Measurements from ENCODE around the gene PCNX3. TPM values are rescaled to one million over a fixed set of nuclear protein-coding genes. Genes with fewer than 3 reads are reported as not detected.

The PCNX3 gene
- total and polyA plus RNA-seq, 10 of the 15 experiments (the other 5 are each of a cell fraction or from before 2014, with no cell fraction given), result 0.03 to 46.6 (median 8.4) TPM

DNA sequence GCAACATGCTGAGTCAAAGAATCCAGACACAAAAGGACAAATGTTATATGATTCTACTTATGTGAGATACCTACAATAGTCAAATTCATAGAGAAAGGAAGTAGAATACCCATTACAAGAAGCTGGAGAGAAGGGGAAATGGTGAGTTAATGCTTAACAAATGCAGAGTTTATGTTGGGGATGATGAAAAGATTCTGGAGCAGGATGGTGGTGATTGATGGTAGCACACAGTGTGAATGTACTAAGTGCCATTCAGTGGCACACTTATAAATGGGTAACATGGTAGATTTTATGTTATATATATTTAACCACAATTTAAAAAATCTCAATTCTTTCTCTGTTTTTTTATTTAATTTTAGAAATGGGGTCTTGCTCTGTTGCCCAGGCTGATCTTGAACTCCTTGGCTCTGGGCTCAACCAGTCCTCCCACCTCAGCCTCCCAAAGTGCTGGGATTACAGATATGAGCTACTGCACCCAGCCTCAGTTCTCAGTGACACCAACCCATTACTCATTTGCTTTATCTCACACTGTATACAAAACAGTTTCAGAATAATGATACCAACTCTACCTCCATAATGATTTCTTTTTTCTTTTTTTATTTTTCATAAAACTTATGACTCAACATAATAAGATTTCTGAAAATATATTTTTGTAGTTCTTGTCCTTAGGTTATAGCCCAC lies 56.7 kb downstream of the PCNX3 start:
- in situ Hi-C loops (cut with MboI), result no loop called here
- ATAC-seq (peak; percentile 65), DNase-seq (ENCODE audit: low read depth, low spot score) (no peak), FAIRE-seq (no peak)
- intact Hi-C loops (cut with micrococcal nuclease; ENCODE audit: unreplicated experiment), result no loop called here
- RAD21 ChIA-PET (ENCODE audit: unreplicated experiment), result no interaction called here
- Histone ChIP-seq H3K4me2 (ENCODE audit: control insufficient read depth, insufficient read depth) (no peak overlapping the region), H3K4me1 (ENCODE audit: control insufficient read depth, insufficient read depth, low read length) (no peaks in the 10 kb centered on the region), H3K27ac (ENCODE audit: control insufficient read depth, insufficient read depth) (no peak overlapping the region), H3K9ac (ENCODE audit: control insufficient read depth, insufficient read depth, low read length) (no peak overlapping the region), H3K36me3 (ENCODE audit: control insufficient read depth in 2 of 2, insufficient read depth in 2 of 2, low read length in 1 of 2) (no peaks in the 10 kb centered on the region), H3K27me3 (replicated peaks in 1 of 2; ENCODE audit: control insufficient read depth in 2 of 2, insufficient read depth in 2 of 2, low read length in 1 of 2) (no peaks in the 10 kb centered on the region), H3K9me3 (replicated peaks; ENCODE audit: control insufficient read depth, insufficient read depth, low read length) (no peaks in the 10 kb centered on the region), H2AFZ (ENCODE audit: control insufficient read depth, low read depth, low read length) (no peak overlapping the region), H3K4me3 (no peak overlapping the region), H4K20me1 (ENCODE audit: control insufficient read depth, insufficient read depth) (no peaks in the 10 kb centered on the region), H3K79me2 (ENCODE audit: control insufficient read depth, insufficient read depth, low read length) (no peaks in the 10 kb centered on the region)
- SMC1A ChIA-PET (ENCODE audit: uncharacterized antibody, unreplicated experiment), result interaction anchor here (1.2 kb wide), 1 partner anchor 9 kb away, joined by 3 read pairs; the partner anchor contains the start of gene RELA
- TF ChIP-seq RCOR1 (conservative IDR thresholded peaks at IDR 0.05; ENCODE audit: low read depth, low read length) (no peak), SMC3 (IDR thresholded peaks at IDR 0.05; ENCODE audit: borderline replicate concordance, low read length) (no peak)
- no TSS peak for BruUV-seq (replicated peaks)
- CTCF ChIA-PET, result interaction anchor here (0.7 kb wide), 1 partner anchor 337 kb away, joined by 3 read pairs; no protein-coding TSS in a partner anchor
- POLR2A ChIA-PET, result interaction anchor here (0.6 to 1.2 kb wide), 2 partner anchors 34 to 805 kb away, joined by 3 to 4 read pairs; no protein-coding TSS in a partner anchor

DNA sequence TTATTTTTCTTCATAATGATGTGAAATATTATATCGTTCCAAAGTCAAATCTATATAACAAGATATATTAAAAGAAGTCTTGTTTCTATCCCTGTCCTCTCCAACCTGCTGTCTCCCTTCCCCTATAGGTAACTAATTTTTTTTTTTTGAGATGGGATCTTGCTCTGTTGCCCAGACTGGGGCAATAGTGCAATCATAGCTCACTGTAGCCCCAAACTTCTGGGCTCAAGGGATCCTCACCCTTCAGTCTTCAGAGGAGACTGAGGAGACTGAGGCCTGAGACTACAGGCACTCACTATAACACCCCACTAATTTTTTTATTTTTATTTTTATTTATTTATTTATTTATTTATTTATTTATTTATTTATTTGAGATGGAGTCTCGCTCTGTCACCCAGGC lies 57.4 kb downstream of the PCNX3 start:
- no peak for ATAC-seq
- Histone ChIP-seq H3K9ac (ENCODE audit: control insufficient read depth, insufficient read depth, low read length) (no peak overlapping the region), H3K4me1 (ENCODE audit: control insufficient read depth, insufficient read depth, low read length) (no peaks in the 10 kb centered on the region), H3K79me2 (ENCODE audit: control insufficient read depth, insufficient read depth, low read length) (no peaks in the 10 kb centered on the region), H3K4me2 (ENCODE audit: control insufficient read depth, insufficient read depth) (no peak overlapping the region), H3K4me3 (no peak overlapping the region), H3K27ac (ENCODE audit: control insufficient read depth, insufficient read depth) (no peak overlapping the region), H4K20me1 (ENCODE audit: control insufficient read depth, insufficient read depth) (no peaks in the 10 kb centered on the region), H2AFZ (ENCODE audit: control insufficient read depth, low read depth, low read length) (no peak overlapping the region), H3K36me3 (ENCODE audit: control insufficient read depth in 2 of 2, insufficient read depth in 2 of 2, low read length in 1 of 2) (no peaks in the 10 kb centered on the region), H3K27me3 (replicated peaks in 1 of 2; ENCODE audit: control insufficient read depth in 2 of 2, insufficient read depth in 2 of 2, low read length in 1 of 2) (no peaks in the 10 kb centered on the region), H3K9me3 (replicated peaks; ENCODE audit: control insufficient read depth, insufficient read depth, low read length) (no peaks in the 10 kb centered on the region)
- intact Hi-C loops (cut with micrococcal nuclease; ENCODE audit: unreplicated experiment), result no loop called here
- ChIA-PET POLR2A (interaction anchor here (1.2 kb wide), 1 partner anchor 34 kb away, joined by 4 read pairs; no protein-coding TSS in a partner anchor), RAD21 (ENCODE audit: unreplicated experiment) (no interaction called here), CTCF (interaction anchor here (0.7 to 1.2 kb wide), 2 partner anchors 33 to 336 kb away, joined by 3 read pairs; no protein-coding TSS in a partner anchor), SMC1A (ENCODE audit: uncharacterized antibody, unreplicated experiment) (interaction anchor here (1.2 kb wide), 1 partner anchor 35 kb away, joined by 3 read pairs; the partner anchor contains the start of gene SIPA1)
- FAIRE-seq, result no peak
- in situ Hi-C loops (cut with MboI), result no loop called here
- DNase-seq (ENCODE audit: low read depth, low spot score), result no peak
- WGBS (ENCODE audit: insufficient coverage, insufficient replicate concordance, low lambda C conversion rate, missing lambda C conversion rate), result 50% methylated on average over 2 of the region's 2 CpGs
- no TSS peak for BruUV-seq (replicated peaks)
- TF ChIP-seq HDAC6 (IDR thresholded peaks at IDR 0.05; ENCODE audit: unreplicated experiment) (no peak), NFYB (IDR thresholded peaks at IDR 0.05; ENCODE audit: insufficient read depth, low read depth, low read length) (no peak)
